Fibroblast of lung (primary cell): ENCODE data around the gene COX10. TPM values are rescaled to one million over a fixed set of nuclear protein-coding genes. Genes with fewer than 3 reads are reported as not detected.

Experiments used
- DNase-seq, 2 donors: peaks; one replicate each; pipeline versions ENCODE4 v3.0.0 to v3.0.0-alpha.2; 2010; ENCODE audit warnings: low read depth in 2 of 2
- H2AFZ ChIP-seq: 2 replicates; pipeline ENCODE4 v1.5.1; 2012; ENCODE audit warnings: low read length, control low read depth, inconsistent platforms
- H3K27ac ChIP-seq: 2 replicates; pipeline ENCODE4 v1.5.1; 2011; ENCODE audit warnings: low read length, control low read depth; ENCODE audit not compliant: insufficient read depth
- H3K27me3 ChIP-seq: 2 replicates; pipeline ENCODE4 v1.5.1; 2011; ENCODE audit warnings: mild to moderate bottlenecking, low read length; ENCODE audit not compliant: control insufficient read depth, insufficient read depth
- H3K36me3 ChIP-seq: 2 replicates; pipeline ENCODE4 v1.5.1; 2011; ENCODE audit warnings: low read length; ENCODE audit not compliant: control insufficient read depth, insufficient read depth
- H3K4me1 ChIP-seq: 2 replicates; pipeline ENCODE4 v1.5.1; 2011; ENCODE audit warnings: low read length; ENCODE audit not compliant: control insufficient read depth, insufficient read depth; ENCODE audit errors: extremely low read depth
- H3K4me2 ChIP-seq: 2 replicates; pipeline ENCODE4 v1.5.1; 2011; ENCODE audit warnings: low read length, control low read depth; ENCODE audit not compliant: insufficient read depth; ENCODE audit errors: extremely low read depth
- H3K4me3 ChIP-seq, 4 experiments: fragments of 200-600 bp in 1 of 4; sonication (generic) in 1 of 4; replicated peaks in 1 of 4; 2 replicates each; pipeline ENCODE4 v1.5.1; 2011 to 2016; ENCODE audit warnings: low read length in 4 of 4, low read depth in 3 of 4, mild to moderate bottlenecking in 3 of 4, control low read depth in 2 of 4, inconsistent platforms in 1 of 4, mixed read lengths in 1 of 4; ENCODE audit not compliant: insufficient read depth in 1 of 4; ENCODE audit errors: control extremely low read depth in 1 of 4
- H3K79me2 ChIP-seq: 2 replicates; pipeline ENCODE4 v1.5.1; 2012; ENCODE audit warnings: mild to moderate bottlenecking, low read length, inconsistent platforms; ENCODE audit not compliant: control insufficient read depth, insufficient read depth
- H3K9ac ChIP-seq: 2 replicates; pipeline ENCODE4 v1.5.1; 2011; ENCODE audit warnings: mild to moderate bottlenecking, low read length, control low read depth; ENCODE audit not compliant: insufficient read depth
- H3K9me3 ChIP-seq: 2 replicates; pipeline ENCODE4 v1.5.1; 2012; ENCODE audit warnings: low read depth, low read length; ENCODE audit not compliant: control insufficient read depth, insufficient read depth
- H4K20me1 ChIP-seq: 2 replicates; pipeline ENCODE4 v1.5.1; 2011; ENCODE audit warnings: low read length; ENCODE audit not compliant: control insufficient read depth, insufficient read depth; ENCODE audit errors: extremely low read depth
- CTCF ChIP-seq, 2 donors: IDR thresholded peaks in 1 of 2; conservative IDR thresholded peaks in 1 of 2; 1 replicate in 1 of 2; 2 replicates in 1 of 2; pipeline ENCODE4 v1.5.1; 2011 to 2012; ENCODE audit warnings: low read length in 2 of 2, control low read depth in 1 of 2, inconsistent platforms in 1 of 2, low read depth in 1 of 2, mild to moderate bottlenecking in 1 of 2
- EZH2 ChIP-seq: IDR thresholded peaks from 2 replicates; pipeline ENCODE4 v1.5.1; 2012; ENCODE audit warnings: low read length, control low read depth, mild to moderate bottlenecking; ENCODE audit errors: missing control alignments
- polyA plus RNA-seq, 2 donors: library from polyadenylated mRNA; depleted of rRNA in 1 of 2; stranded (reverse) in 1 of 2; unstranded in 1 of 2; fragments of >200 nt; gene quantifications; 2 replicates each; pipeline ENCODE4 v1.2.1, GENCODE V29; 2011 to 2012; ENCODE audit warnings: missing spikeins in 1 of 2
- total RNA-seq: library from RNA; depleted of rRNA; stranded (reverse); fragments of >200 nt; gene quantifications from 2 replicates; pipeline ENCODE4 v1.2.1, GENCODE V29; 2014

The COX10 gene
- total and polyA plus RNA-seq, 2 donors (not counting 1 experiment from before 2014, with no cell fraction given): 10.6 to 12.5 TPM

- H3K9me3 ChIP-seq: no peaks in the 10 kb centered on the region
- H3K4me2 ChIP-seq: no peak overlapping the region
- peaks cover 2% of the 10 kb centered on the region for H3K4me1 ChIP-seq
- no peak overlapping the region for H3K27ac ChIP-seq
- no peaks in the 10 kb centered on the region for H3K27me3 ChIP-seq
- no peaks in the 10 kb centered on the region for H4K20me1 ChIP-seq
- H3K9ac ChIP-seq: no peak overlapping the region
- H3K79me2 ChIP-seq: no peaks in the 10 kb centered on the region
- TF ChIP-seq EZH2: no peak
- TF ChIP-seq CTCF (conservative IDR thresholded peaks at IDR 0.05 in 1 of 2, IDR thresholded peaks at IDR 0.05 in 1 of 2; ENCODE audit: low read depth in 1 of 2, low read length in 2 of 2): no peak
- DNase-seq: no peak
- no peak overlapping the region for H3K4me3 ChIP-seq
- H2AFZ ChIP-seq: no peak overlapping the region
- H3K36me3 ChIP-seq: no peaks in the 10 kb centered on the region
Observed at GRCh38 chr17:14094676-14095601, 25.6 kb downstream of the COX10 start.

GRCh38 chr17:14095631-14096030, 26.3 kb downstream of the COX10 start:
- H3K27ac ChIP-seq: no peak overlapping the region
- no peaks in the 10 kb centered on the region for H3K36me3 ChIP-seq
- H3K9ac ChIP-seq: no peak overlapping the region
- H3K4me3 ChIP-seq: no peak overlapping the region
- H3K4me2 ChIP-seq: no peak overlapping the region
- H4K20me1 ChIP-seq: no peaks in the 10 kb centered on the region
- no peak overlapping the region for H2AFZ ChIP-seq
- no peaks in the 10 kb centered on the region for H3K9me3 ChIP-seq
- no peak for DNase-seq
- TF ChIP-seq CTCF (conservative IDR thresholded peaks at IDR 0.05 in 1 of 2, IDR thresholded peaks at IDR 0.05 in 1 of 2; ENCODE audit: low read depth in 1 of 2, low read length in 2 of 2) (no peak), EZH2 (no peak)
- peaks cover 2% of the 10 kb centered on the region for H3K4me1 ChIP-seq
- H3K79me2 ChIP-seq: no peaks in the 10 kb centered on the region
- H3K27me3 ChIP-seq: no peaks in the 10 kb centered on the region

GRCh38 chr17:14098246-14098645, 28.9 kb downstream of the COX10 start:
- Histone ChIP-seq H3K4me3 (no peak overlapping the region), H3K9me3 (no peaks in the 10 kb centered on the region), H3K9ac (no peak overlapping the region), H3K4me2 (no peak overlapping the region), H2AFZ (no peak overlapping the region), H4K20me1 (no peaks in the 10 kb centered on the region), H3K27me3 (no peaks in the 10 kb centered on the region), H3K4me1 (no peaks in the 10 kb centered on the region), H3K79me2 (no peaks in the 10 kb centered on the region), H3K36me3 (no peaks in the 10 kb centered on the region), H3K27ac (no peak overlapping the region)
- no peak for DNase-seq
- TF ChIP-seq CTCF (conservative IDR thresholded peaks at IDR 0.05 in 1 of 2, IDR thresholded peaks at IDR 0.05 in 1 of 2; ENCODE audit: low read depth in 1 of 2, low read length in 2 of 2): no peak
- no peak for TF ChIP-seq EZH2
